GM21526 (cell line): Measurements from ENCODE around the gene RGS7BP.

Source experiments
- ATAC-seq: cut with Tn5 transposase; IDR thresholded peaks from one replicate; pipeline ENCODE4 v1.9.1; 2021; ENCODE audit warnings: moderate library complexity; ENCODE audit not compliant: unreplicated experiment, low FRiP score

Gene RGS7BP

DNA sequence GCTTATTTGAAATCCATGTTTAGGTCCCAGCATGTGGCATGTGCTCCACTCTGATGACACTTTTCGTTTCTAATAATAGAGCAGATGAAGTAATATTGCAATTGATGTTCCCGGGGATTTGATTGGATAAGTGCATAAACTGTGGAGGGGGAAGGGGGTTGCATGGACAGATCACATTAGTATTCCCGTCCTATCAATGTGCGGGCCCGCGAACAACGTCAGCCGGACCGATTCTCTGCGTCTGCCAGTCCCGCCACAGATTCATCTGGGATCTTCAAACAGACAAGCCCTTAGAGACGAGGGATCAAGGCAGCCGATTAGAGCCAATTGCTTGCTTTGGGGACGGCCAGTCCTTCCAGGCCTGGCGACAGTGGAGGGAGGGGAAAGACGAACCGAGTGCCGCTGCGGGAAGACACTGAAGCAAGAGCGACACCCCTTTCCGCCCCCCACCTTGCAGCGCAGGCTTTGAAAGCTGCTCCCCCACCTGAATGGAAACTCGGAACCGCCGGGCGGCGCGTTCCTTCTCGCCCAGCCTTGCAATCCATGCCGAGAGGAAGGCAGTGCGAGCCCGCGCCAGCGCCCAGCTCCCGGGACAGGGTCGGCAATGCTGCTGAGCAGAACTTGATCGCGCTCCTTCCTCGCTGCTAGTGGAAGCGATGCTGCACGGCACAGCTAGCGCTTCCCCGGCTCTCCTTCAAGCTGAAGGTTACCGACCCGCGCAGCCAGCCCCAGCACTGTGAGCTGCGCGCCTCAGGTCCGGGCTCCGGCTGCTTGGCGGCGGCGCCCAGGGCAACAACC lies at the start of gene RGS7BP:
TSS of gene RGS7BP (plus strand) at position 247 of the 798 bp plus-strand sequence. CDS start 610 bp downstream, outside the sequence.
- no peak for ATAC-seq

DNA sequence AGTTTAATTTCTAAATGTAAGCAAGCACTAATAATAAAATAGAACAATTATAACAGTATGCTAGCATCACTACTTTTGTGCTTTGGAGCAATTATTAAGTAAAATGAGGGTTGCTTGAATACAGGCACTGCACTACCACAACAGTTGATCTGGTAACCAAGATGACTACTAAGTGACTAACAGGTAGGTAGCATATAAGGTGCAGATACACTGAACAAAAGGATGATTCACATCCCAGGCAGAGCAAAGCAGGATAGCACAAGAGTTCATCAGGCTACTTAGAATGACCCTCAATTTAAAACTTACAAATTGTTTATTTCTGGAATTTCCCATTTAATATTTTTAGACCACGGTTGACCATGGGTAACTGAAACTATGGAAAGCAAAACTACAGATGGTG lies 48.0 kb upstream of the RGS7BP start:
- no peak for ATAC-seq

DNA sequence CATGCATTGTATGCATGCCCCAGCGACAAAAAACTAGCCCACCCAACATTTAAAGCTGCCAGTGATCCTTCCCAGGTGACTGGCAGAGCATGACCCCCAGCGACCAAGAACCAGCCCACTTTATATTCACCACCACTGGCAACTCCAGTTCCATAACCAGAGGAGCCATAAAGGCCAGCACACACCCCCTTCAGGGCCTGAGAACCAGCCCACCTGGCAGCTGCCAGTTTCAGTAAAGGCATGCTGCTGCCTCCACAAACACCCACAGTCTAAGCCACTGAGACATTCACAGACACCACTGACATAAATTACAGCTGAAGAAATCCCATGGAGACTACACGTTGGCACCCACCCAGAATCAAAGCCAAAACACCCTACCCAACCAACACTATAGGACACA lies 46.9 kb upstream of the RGS7BP start:
- no peak for ATAC-seq

DNA sequence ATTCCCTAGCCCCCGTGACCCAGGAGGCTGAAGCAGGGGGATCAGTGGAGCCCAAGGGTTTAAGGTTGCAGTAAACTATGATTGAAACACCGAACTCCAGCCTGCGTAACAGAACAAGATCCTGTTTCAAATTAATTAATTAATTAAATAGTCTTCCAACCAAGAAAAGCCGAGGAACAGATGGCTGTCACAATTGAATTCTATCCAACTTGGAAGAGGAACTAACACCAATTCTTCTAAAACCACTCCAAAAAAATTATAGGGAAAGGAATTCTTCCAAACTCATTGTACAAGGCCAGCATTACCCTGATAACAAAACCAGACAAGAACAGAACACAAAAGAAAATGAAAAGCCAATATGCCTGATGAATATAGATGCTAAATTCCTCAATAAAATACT lies 43.4 kb upstream of the RGS7BP start:
- ATAC-seq, result no peak

DNA sequence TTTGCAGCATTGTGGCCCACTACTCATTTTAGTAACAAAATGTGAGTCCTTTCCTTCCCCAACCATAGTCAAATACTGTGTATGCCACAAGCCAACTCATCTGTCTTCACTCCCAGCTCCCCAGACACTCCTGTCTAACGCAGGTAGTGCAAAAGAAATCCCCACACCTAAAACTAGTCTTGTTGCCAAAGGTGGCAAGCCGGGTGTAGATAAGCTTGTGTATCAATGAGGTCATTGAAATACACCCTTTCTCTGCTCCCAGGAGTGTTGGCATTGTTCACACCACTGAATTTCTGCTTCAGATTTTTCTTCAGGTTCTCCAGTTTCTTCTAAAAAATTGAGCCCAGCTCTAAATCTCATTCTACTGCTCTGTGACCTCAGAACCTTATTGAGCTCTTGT lies 19.7 kb upstream of the RGS7BP start:
- no peak for ATAC-seq

DNA sequence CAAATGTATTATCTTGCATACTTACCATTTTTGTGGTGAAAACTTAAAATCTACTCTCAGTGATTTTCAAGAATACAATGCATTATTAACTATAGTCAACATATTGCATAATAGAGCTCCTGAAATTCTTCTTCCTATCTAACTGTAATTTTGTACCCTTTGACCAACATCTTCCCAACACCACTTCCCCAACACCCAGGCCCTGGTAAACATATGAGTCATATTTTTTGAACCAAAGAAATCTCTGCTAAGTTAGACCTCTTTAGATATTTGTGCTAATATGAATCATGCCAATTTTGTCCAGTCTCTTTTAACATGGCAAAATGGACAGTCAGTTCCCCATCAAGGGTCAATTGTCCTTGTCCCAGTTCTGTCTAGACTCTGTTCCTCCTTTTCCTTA lies 18.5 kb upstream of the RGS7BP start:
- no peak for ATAC-seq

DNA sequence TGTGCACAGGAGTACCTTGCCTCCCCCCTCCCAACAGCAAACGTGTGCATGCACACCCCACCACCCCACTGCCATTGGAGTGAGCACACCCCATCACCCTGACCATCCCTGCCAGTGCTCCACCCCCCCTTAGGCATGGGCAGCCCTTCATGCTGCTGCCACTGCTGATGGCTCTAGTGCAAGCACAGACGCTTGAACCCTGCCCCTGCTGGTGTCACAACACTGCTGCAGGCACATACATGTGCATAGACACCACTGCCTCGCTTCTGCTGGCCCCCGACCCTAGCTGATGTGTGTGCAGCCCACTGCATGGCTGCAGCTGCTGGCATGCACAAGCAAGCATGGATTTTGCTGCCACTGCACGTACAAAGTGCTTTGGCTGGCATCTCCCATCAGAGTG lies 16.0 kb upstream of the RGS7BP start:
- no peak for ATAC-seq

DNA sequence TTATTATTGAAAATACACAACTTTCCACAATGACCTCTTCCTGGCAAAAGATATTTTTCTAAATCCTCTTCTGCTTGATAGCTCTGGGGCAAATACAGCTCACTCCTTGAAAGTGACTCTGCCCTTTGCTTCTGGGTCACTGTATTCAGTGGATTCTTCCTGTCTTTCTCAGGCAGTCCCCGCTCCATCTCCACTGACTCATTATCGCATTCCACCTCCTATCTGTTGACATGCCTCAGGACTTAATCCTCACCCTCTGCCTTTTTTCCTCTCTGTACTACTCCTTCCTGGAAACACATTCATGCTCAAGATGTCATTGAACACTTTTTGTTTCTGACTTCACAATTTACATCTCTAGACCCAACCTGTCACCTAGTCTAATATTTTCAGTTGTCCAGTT lies 8.4 kb upstream of the RGS7BP start:
- no peak for ATAC-seq

DNA sequence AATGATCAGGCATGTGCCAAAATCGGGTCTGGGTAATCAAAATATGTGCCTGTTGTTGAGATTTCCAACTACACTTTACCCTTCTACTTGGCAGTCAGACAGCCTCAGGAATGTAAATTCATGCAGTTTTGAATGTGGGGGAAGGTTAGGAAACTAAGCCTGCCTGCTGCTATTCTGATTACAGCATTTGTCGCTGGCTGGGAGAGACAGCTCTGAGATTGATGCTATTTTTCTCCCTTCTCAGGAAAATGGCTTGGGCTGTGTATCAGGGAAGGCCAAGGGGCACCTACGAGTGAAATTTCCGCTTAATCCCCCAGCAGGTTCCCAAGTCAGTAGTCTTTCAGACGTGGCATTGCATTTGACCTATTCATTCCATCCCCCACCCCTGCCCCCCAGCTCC lies 3.6 kb upstream of the RGS7BP start:
- no peak for ATAC-seq

DNA sequence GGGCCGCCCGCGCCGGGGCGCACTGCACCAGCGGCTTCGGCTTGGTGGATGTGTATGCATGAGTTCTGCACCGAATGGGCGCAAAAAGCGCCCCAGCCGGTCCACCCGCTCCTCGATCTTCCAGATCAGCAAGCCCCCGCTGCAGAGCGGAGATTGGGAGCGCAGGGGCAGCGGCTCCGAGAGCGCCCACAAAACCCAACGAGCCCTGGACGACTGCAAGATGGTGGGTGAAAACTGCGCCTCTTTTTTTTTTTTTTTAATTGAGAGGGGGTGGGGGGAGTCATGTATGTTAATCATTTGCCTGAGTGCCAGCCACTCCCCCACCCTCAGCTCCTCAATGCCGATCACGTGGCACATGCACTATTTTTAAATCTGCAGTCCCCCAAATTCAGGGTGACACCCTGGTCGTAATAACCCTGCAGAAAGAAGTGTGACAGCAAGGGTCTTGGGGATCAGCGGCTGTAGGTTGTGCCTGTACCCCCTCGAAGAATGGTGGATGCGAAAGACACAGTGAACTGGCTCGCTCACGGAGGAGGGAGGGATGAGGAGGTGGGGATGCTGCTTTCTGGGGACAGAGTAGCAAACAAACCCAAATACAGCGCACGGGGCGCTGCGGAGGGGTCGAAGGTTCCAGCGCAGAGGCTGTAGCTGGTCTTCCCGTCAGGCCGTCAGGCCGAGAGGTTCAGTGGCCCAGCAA lies 900 bp downstream of the RGS7BP start:
- no peak for ATAC-seq

DNA sequence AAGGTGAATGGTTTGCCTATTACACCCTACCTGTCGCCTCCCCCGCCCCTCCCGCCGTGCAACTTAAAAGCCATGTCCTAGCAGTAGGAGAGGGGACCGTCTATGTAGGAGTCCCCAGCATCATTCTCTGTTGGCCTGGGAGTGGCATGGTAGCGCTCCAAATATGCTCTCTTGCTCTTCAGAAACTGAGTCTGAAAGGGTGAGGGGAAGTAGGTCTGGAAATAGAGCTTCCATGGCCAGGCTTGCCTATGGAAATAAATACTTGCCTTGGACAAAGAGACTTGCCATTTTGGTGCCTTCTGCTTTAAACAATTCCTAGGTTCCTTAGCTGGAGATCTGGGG lies 1.4 kb downstream of the RGS7BP start:
- ATAC-seq, result no peak

DNA sequence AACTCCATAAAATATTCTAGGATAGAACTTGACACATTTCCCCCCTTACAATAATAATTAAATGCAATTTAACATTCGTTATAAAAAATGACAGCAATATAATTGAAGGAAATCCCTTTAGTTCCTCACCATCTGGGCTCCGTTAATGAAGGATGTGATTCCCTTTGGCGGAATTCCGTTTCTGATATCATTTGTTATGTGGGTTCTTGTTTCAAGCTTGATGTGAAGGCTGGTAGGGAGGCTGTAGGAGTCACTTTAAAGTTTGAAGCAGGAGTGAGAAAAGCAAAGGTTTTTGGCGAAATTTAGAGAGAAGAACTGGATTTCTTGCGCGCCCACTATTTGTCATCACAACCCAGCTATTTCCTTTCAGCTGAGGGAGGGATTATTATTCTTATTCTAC lies 4.0 kb downstream of the RGS7BP start:
- no peak for ATAC-seq

DNA sequence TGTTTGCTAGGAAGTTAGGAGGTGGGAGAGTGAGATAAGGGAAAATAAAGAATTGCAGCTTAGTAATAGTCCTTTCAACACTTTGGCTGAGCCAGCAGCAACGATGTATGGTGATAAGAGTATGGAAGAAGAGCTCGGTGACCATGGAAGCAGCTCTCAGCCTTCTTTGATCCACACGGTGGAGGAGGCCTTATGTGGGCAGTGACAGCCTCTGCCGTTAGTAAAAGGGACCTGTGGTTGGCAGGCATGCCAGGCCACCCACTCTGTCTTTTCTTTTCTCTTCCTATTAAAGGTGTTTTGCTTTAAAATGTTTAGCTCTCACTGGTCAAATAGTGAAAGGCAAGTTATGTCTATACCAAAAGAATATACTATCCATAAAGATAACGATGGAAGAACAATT lies 7.7 kb downstream of the RGS7BP start:
- ATAC-seq, result no peak

DNA sequence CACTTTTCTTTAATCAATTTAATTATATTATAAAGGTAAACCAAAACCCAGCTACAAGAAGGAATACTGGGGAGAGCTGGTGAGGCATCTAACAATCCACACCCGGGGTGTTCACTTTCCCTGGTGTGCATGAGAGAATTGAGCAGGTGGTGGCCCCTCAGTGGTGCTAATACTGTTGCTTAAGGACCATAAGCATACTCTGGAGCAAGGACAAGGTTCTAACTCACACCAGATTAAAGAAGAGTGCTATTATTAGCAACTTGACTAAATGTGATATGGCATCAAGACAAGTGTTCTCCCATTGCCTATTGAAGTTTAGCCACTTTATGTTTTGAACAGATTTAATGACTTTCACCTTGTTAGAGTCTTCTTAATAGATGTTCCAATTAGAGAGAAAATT lies 8.8 kb downstream of the RGS7BP start:
- ATAC-seq, result no peak

DNA sequence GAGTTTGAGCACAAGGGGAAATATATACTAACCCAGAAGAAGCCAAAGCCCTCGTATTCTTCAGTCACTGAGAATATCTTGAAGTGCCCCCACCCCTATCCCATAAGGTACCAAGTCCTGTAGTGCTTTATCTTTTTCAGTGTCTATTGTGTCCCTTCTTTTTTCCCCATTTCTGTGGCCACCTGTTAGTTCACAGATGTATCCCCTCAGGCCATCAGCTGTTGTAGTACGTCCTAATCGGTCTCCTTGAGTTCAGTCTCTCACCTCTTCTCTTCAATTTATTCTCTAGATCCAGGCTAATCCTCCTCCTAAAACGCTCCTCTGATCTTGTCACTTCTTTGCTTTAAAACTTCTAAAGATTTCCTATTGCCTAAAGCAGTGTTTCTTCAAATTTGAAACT lies 10.4 kb downstream of the RGS7BP start:
- no peak for ATAC-seq

DNA sequence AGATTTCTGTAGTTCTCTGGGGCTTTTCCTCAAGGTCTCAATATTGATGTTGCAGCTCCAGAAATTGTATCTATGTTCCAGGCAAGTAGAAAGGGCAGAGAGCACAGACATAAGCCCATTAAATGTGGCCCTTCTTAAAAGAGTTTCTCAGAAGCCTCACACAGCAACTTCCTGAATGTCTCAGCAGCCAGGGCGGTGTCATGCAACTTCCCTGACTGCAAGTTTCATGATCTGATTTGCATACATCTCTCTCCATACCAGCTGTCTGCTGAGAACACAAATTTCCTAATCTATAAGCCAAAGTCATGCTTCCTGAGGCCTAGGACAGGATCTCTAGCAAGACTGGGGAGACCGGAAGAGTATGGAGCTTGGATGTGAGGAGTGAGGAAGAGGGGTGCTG lies 13.0 kb downstream of the RGS7BP start:
- ATAC-seq, result peak; percentile 99

DNA sequence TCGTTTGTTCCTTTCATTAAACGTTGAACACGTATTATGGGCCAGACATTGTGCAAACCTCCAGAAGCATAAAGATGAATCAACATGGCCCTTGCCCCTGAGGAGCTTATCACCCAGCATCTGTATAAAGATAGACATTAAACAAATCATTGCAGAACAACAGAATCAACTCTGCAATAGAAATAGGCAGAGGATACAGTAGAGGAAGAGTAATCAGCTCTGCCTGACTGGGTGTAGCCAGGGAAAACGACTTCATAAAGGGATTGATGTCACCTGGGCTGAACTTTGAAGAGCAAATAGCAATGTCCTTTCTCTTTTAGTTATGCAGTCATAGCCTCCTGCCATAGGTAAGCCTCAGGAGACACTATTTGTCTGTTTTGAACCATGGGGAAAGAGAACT lies 13.4 kb downstream of the RGS7BP start:
- ATAC-seq, result no peak

DNA sequence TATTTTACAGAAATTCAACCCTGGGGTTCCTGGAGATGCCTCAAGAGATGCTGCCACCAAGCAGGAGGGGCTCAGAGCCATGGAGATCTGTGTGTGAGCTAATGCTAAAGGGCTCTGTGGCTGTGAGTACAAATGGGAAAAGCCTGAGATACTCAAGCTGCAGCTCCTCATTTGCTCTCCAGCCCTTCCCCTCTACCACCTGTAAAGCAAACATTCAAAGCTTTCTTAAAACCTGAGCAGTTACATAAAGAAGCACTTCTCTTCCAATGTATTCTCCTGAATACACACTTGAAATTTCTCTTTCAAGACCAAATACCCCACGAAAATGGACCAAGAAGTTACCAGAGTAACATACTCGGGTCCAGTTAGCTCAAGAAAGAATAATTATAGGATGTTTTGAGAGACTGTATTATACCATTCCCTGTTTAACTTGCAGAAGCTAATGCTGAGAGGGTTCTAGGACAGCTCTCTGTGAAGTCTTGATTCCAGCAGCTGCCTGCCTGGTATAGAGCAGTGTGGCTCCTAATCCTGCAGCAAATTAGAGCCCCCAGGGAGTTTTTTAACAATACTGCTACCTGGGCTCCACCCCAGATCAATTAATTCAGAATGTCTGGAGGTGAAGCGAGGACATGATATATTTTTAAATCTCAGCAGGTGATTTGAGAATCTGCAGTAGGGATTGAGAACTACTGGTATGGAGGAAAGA lies 21.1 kb downstream of the RGS7BP start:
- no peak for ATAC-seq

DNA sequence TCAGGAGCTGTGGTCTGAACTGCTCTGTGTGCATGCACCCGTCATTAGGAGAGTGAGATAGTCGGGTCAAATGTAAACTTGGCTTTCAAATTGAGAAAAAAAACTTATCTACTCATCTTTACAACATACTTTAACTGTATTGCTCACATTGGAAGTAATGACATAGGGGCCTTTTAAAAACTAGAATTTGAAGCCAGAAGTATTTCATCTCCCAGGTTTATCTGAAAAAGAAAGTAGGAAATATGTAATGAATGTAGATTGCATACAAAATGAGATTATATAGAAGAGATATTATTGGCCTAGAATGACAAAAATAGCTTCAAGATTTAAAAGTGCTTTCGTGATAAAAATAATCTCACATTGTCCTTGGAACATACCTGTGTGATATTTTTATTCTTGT lies 24.3 kb downstream of the RGS7BP start:
- ATAC-seq, result no peak

DNA sequence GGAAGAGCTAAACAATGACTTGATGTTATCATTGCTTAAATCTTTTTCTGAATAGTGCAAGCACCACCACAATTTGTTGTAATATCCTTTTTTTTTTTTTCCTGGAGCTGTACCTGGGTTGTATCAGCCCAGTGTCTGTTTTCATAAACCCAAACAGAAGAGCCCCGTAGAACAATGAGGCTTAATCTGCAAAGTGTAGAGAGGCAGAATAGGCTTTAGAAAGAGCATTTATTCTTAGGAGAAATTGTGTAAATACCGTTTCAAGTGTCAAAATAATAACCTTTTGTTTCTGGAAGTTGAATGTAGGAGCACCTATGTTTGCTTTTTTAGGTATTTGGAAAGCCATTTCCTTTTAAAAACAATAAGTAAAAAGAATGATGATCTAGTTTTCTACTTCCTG lies 26.4 kb downstream of the RGS7BP start:
- ATAC-seq, result no peak

DNA sequence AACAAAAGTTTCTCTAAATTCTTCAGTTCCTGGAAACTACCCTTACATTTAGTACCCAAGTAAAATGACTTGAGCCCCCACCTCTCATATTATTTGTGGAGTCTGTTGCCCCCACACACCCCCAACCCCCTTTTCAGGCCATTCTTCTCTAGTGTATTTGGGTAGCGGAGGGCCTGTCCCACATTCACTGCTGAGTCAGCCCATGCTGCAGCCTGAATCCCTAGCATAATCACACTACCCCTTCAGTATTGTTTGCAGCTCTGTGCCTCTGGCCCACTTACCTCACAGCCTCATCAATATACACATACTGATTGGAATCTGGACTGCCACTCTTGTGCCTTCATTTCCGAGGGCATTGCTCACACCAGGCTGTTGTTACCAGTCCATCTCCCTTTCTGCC lies 26.8 kb downstream of the RGS7BP start:
- no peak for ATAC-seq

DNA sequence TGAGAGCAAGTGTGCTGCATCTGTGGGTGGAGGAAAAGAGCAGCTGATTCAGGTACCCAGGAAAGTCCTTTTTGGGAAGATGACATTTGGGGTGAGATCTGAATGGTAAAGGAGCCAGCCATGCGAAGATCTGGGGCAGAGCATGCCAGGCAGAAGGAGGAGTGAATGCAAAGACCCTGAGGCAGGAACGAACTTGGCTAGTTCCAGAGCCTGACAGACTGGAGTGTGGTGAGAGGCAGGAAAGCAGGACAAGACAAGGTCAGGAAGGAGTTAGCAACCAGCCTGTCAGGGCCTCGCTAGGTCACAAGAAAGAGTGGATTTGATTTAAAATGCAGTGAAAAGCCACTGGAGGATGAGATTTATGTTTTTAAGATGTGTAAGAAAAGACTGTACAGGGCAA lies 28.2 kb downstream of the RGS7BP start:
- ATAC-seq, result no peak
